K562 (cell line): ENCODE data around the gene ADAMTS1. TPM values are rescaled to one million over a fixed set of nuclear protein-coding genes. Genes with fewer than 3 reads are reported as not detected.

Experiments
- ATAC-seq: fragments of 200-7000 bp; cut with Tn5 transposase; 3 replicates; pipeline ENCODE4 v1.9.1; 2020; ENCODE audit warnings: moderate library complexity
- BruUV-seq: library from RNA; stranded (reverse); fragments of 400-500 nt; replicated peaks from 2 replicates; lab custom pipeline; 2021; lab: Mats Ljungman, UMichigan
- CTCF ChIA-PET: fragments of 300-600 bp; formaldehyde crosslinking; extraction: SDS; loops from one replicate; lab custom pipeline; 2021; ENCODE audit warnings: low intra/inter-chr PET ratio; lab: Yijun Ruan, JAX
- POLR2A ChIA-PET: fragments of 300-600, 350-650 bp; sonication (Branson Sonifier 250); formaldehyde crosslinking; extraction: SDS; loops from one replicate; lab custom pipeline; 2021; ENCODE audit warnings: antibody characterized with exemption, inconsistent platforms; lab: Yijun Ruan, JAX
- DNase-seq, 4 experiments: peaks; one replicate each; pipeline versions ENCODE4 v3.0.0 to v3.0.0-alpha.2; 2011 to 2018; ENCODE audit warnings: low spot score in 3 of 4, mixed read lengths in 3 of 4; ENCODE audit errors: extremely low read depth in 1 of 4
- FAIRE-seq: peaks from 2 replicates; lab custom pipeline; 2011; peaks lifted over from hg19 to GRCh38; lab: Jason Lieb, UNC
- H2AFZ ChIP-seq: 2 replicates; pipeline ENCODE4 v1.6.0; 2011; ENCODE audit warnings: low read depth, low read length, control low read depth, inconsistent platforms
- H3K27ac ChIP-seq: fragments of 200-600 bp; 3 replicates; pipeline ENCODE4 v1.8.0; 2011; ENCODE audit warnings: low read depth, mild to moderate bottlenecking, control low read depth, inconsistent platforms, low read length, moderate library complexity, mixed read lengths; ENCODE audit errors: extremely low read depth
- H3K27me3 ChIP-seq, 2 experiments: fragments of 300-600 bp in 1 of 2; 2 replicates in 1 of 2; 3 replicates in 1 of 2; pipeline versions ENCODE4 v1.6.0 to v1.8.0; 2011; ENCODE audit warnings: inconsistent platforms in 2 of 2, low read length in 2 of 2, mild to moderate bottlenecking in 1 of 2, mixed read lengths in 1 of 2, moderate library complexity in 1 of 2; ENCODE audit not compliant: control insufficient read depth in 2 of 2, insufficient read depth in 2 of 2
- H3K36me3 ChIP-seq: fragments of 300-600 bp; 3 replicates; pipeline ENCODE4 v1.8.0; 2011; ENCODE audit warnings: mild to moderate bottlenecking, low read length, inconsistent platforms; ENCODE audit not compliant: control insufficient read depth, insufficient read depth
- H3K4me1 ChIP-seq, 2 experiments: fragments of 200-600 bp in 1 of 2; replicated peaks in 1 of 2; 2 replicates in 1 of 2; 3 replicates in 1 of 2; pipeline versions ENCODE4 v1.5.1 to v1.8.0; 2011; ENCODE audit warnings: inconsistent platforms in 2 of 2, low read length in 2 of 2, mild to moderate bottlenecking in 1 of 2, mixed read lengths in 1 of 2, moderate library complexity in 1 of 2; ENCODE audit not compliant: control insufficient read depth in 2 of 2, insufficient read depth in 2 of 2
- H3K4me2 ChIP-seq: 2 replicates; pipeline ENCODE4 v1.6.1; 2011; ENCODE audit warnings: low read length, control low read depth, inconsistent platforms, mixed read lengths; ENCODE audit not compliant: insufficient read depth
- H3K4me3 ChIP-seq: fragments of 200-600 bp; sonication (generic), shearing (Covaris generic); 2 replicates; pipeline ENCODE4 v1.5.1; 2016; ENCODE audit warnings: control low read depth, inconsistent platforms
- H3K79me2 ChIP-seq: fragments of 200-600 bp; 3 replicates; pipeline ENCODE4 v1.8.0; 2011; ENCODE audit warnings: low read length, inconsistent platforms; ENCODE audit not compliant: control insufficient read depth, insufficient read depth
- H3K9ac ChIP-seq, 2 experiments: 2 replicates each; pipeline versions ENCODE4 v1.6.0 to v1.6.1; 2011; ENCODE audit warnings: low read depth in 2 of 2, low read length in 2 of 2, control low read depth in 1 of 2, inconsistent platforms in 1 of 2, mild to moderate bottlenecking in 1 of 2, mixed read lengths in 1 of 2; ENCODE audit not compliant: insufficient read depth in 1 of 2
- H3K9me1 ChIP-seq: one replicate; pipeline ENCODE4 v1.6.0; 2011; ENCODE audit warnings: inconsistent platforms, mild to moderate bottlenecking, low read length, moderate library complexity; ENCODE audit not compliant: control insufficient read depth, insufficient read depth
- H3K9me3 ChIP-seq: replicated peaks from 2 replicates; pipeline ENCODE4 v1.5.1; 2011; ENCODE audit warnings: low read depth, low read length, inconsistent platforms; ENCODE audit not compliant: control insufficient read depth, insufficient read depth
- H4K20me1 ChIP-seq: replicated peaks from 2 replicates; pipeline ENCODE4 v1.6.1; 2011; ENCODE audit warnings: low read length, inconsistent platforms, mixed read lengths; ENCODE audit not compliant: control insufficient read depth, insufficient read depth
- CBX8 ChIP-seq: fragments of 200-600 bp; sonication (generic); IDR thresholded peaks from 2 replicates; pipeline ENCODE4 v1.6.1; 2012; ENCODE audit warnings: borderline replicate concordance, mixed run types, low read depth, mild to moderate bottlenecking, moderate library complexity, mixed read lengths, low read length, control low read depth, inconsistent platforms; ENCODE audit not compliant: poor library complexity, severe bottlenecking; ENCODE audit errors: extremely low read depth
- FOXP1 ChIP-seq: sonication (generic); formaldehyde crosslinking; IDR thresholded peaks from 2 replicates; pipeline ENCODE4 v1.8.0; 2022; ENCODE audit warnings: mild to moderate bottlenecking, missing genetic modification reagents
- IFI16 ChIP-seq: fragments of 250-450 bp; sonication (Bioruptor Pico); IDR thresholded peaks from 2 replicates; pipeline ENCODE4 v2.1.2; 2022; ENCODE audit warnings: mild to moderate bottlenecking, inconsistent platforms
- JUNB ChIP-seq: fragments of 450-650 bp; formaldehyde crosslinking; conservative IDR thresholded peaks from 2 replicates; pipeline ENCODE4 v1.4.0; 2020; ENCODE audit warnings: mild to moderate bottlenecking
- MLX ChIP-seq, 2 experiments: fragments of 450-650 bp in 1 of 2; sonication (generic) in 1 of 2; formaldehyde crosslinking; conservative IDR thresholded peaks; 2 replicates each; pipeline versions ENCODE4 v1.4.0 to v1.8.1; 2020 to 2022; ENCODE audit warnings: mild to moderate bottlenecking in 1 of 2, missing genetic modification reagents in 1 of 2
- NBN ChIP-seq: fragments of 450-650 bp; IDR thresholded peaks from 2 replicates; pipeline ENCODE4 v1.6.1; 2016; ENCODE audit warnings: low read depth, mild to moderate bottlenecking
- PCBP2 ChIP-seq: fragments of 200-400 bp; formaldehyde crosslinking; IDR thresholded peaks from 2 replicates; pipeline ENCODE4 v1.6.1; 2018; ENCODE audit warnings: low read length, low read depth, mild to moderate bottlenecking, moderate library complexity; ENCODE audit not compliant: poor library complexity, severe bottlenecking
- POLR3A ChIP-seq: IDR thresholded peaks from 2 replicates; pipeline ENCODE4 v1.6.1; 2011; ENCODE audit warnings: borderline replicate concordance, mild to moderate bottlenecking, moderate library complexity; ENCODE audit not compliant: insufficient read length, insufficient read depth; ENCODE audit errors: extremely low read depth
- SAP30 ChIP-seq: fragments of 200-600 bp; sonication (generic); IDR thresholded peaks from 2 replicates; pipeline ENCODE4 v1.6.1; 2012; ENCODE audit warnings: borderline replicate concordance, low read depth, mild to moderate bottlenecking, moderate library complexity, low read length, control low read depth, inconsistent platforms; ENCODE audit not compliant: insufficient read depth, poor library complexity, severe bottlenecking
- ZBED1 ChIP-seq: IDR thresholded peaks from 2 replicates; pipeline ENCODE4 v1.6.1; 2014
- ZNF764 ChIP-seq: fragments of 250-450 bp; sonication (Bioruptor Pico); IDR thresholded peaks from 2 replicates; pipeline ENCODE4 v1.4.0; 2020; ENCODE audit warnings: low read depth, mild to moderate bottlenecking, moderate library complexity
- WGBS: fragments of 100-300 bp; shearing (Covaris generic); methylation state at CpG from one replicate; pipeline ENCODE4 v1.1.6; 2016; ENCODE audit warnings: low coverage, mixed read lengths; ENCODE audit not compliant: insufficient coverage; ENCODE audit errors: missing lambda C conversion rate; 5-methylcytosine and 5-hydroxymethylcytosine counted together
- in situ Hi-C: fragments of 300-500 bp; cut with MboI; formaldehyde crosslinking; loops from 4 replicates; pipeline ENCODE4 v1.15.0; 2018; ENCODE audit warnings: inconsistent platforms, mixed read lengths
- intact Hi-C: fragments of 100-400 bp; cut with micrococcal nuclease; formaldehyde crosslinking; loops from 2 replicates; pipeline ENCODE4 v1.14.2; 2022
- polyA plus RNA-seq, 8 experiments: library from polyadenylated mRNA; depleted of rRNA in 4 of 8; stranded (reverse) in 5 of 8; unstranded in 3 of 8; fragments of >200 nt; fragmentation: Nextera tagmentation in 2 of 8; fragmentation: Illumina TruSeq in 1 of 8; extraction: Ambion mirVana in 2 of 8; extraction: Trizol in 1 of 8; gene quantifications; 2 replicates each; pipeline versions ENCODE4 v1.2.1 to v1.2.3, GENCODE V29; 2011 to 2014; ENCODE audit warnings: inconsistent platforms in 1 of 8, missing spikeins in 1 of 8
- total RNA-seq, 7 experiments: library from RNA; depleted of rRNA in 6 of 7; stranded (reverse); fragments of >200 nt in 6 of 7; fragmentation: Illumina TruSeq in 2 of 7; extraction: Trizol in 2 of 7; gene quantifications; 2 replicates each; pipeline versions ENCODE4 v1.2.1 to v1.2.3, GENCODE V29; 2011 to 2021; ENCODE audit warnings: low replicate concordance in 1 of 7
- TF ChIP-seq, protein P1 (sequence below): sonication (generic); formaldehyde crosslinking; IDR thresholded peaks from 2 replicates; pipeline ENCODE4 v1.8.0; 2022; ENCODE audit warnings: missing genetic modification reagents, mild to moderate bottlenecking, borderline replicate concordance
- TF ChIP-seq, protein P2 (sequence below): sonication (generic); formaldehyde crosslinking; IDR thresholded peaks from 2 replicates; pipeline ENCODE4 v1.4.0; 2020; ENCODE audit warnings: mild to moderate bottlenecking, missing genetic modification reagents

Gene ADAMTS1
- total and polyA plus RNA-seq, 9 of the 15 experiments (the other 6 are each of a cell fraction or from before 2014, with no cell fraction given): 0.01 to 0.58 TPM; not detected in 7

- H3K36me3 ChIP-seq: no peaks in the 10 kb centered on the region
- no peak for DNase-seq
- H4K20me1 ChIP-seq: no peaks in the 10 kb centered on the region
- no peak overlapping the region for H3K4me2 ChIP-seq
- BruUV-seq: no TSS peak
- H3K4me1 ChIP-seq: no peaks in the 10 kb centered on the region
- WGBS: 0% methylated on average over 2 of the region's 2 CpGs
- H3K9me3 ChIP-seq: 0 out of 2 replicates have a peak, but pooled peaks cover 2% of the 10 kb centered on the region
- no peaks in the 10 kb centered on the region for H3K79me2 ChIP-seq
- CTCF ChIA-PET: no interaction called here
- H3K4me3 ChIP-seq: no peak overlapping the region
- TF ChIP-seq CBX8 (no peak), ZNF764 (CRISPR knock-in tag) (no peak), SAP30 (no peak), NBN (no peak), JUNB (no peak), FOXP1 (CRISPR knock-in tag) (no peak), POLR3A (no peak), ZBED1 (no peak), PCBP2 (no peak), IFI16 (no peak), MLX (CRISPR knock-in tag; conservative IDR thresholded peaks at IDR 0.05) (no peak)
- TF ChIP-seq, protein P1, sequence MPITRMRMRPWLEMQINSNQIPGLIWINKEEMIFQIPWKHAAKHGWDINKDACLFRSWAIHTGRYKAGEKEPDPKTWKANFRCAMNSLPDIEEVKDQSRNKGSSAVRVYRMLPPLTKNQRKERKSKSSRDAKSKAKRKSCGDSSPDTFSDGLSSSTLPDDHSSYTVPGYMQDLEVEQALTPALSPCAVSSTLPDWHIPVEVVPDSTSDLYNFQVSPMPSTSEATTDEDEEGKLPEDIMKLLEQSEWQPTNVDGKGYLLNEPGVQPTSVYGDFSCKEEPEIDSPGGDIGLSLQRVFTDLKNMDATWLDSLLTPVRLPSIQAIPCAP (CRISPR knock-in tag): no peak
- TF ChIP-seq, protein P2, sequence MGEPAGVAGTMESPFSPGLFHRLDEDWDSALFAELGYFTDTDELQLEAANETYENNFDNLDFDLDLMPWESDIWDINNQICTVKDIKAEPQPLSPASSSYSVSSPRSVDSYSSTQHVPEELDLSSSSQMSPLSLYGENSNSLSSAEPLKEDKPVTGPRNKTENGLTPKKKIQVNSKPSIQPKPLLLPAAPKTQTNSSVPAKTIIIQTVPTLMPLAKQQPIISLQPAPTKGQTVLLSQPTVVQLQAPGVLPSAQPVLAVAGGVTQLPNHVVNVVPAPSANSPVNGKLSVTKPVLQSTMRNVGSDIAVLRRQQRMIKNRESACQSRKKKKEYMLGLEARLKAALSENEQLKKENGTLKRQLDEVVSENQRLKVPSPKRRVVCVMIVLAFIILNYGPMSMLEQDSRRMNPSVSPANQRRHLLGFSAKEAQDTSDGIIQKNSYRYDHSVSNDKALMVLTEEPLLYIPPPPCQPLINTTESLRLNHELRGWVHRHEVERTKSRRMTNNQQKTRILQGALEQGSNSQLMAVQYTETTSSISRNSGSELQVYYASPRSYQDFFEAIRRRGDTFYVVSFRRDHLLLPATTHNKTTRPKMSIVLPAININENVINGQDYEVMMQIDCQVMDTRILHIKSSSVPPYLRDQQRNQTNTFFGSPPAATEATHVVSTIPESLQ: no peak
- TF ChIP-seq, all 486 proteins: peak for 0
- H3K9ac ChIP-seq: no peak overlapping the region
- in situ Hi-C loops (no loop called here), intact Hi-C loops (no loop called here)
- POLR2A ChIA-PET: interaction anchor here (0.7 kb wide), 1 partner anchor 1640 kb away, joined by 3 read pairs; no protein-coding TSS in a partner anchor
- H2AFZ ChIP-seq: no peak overlapping the region
- no peaks in the 10 kb centered on the region for H3K9me1 ChIP-seq
- H3K27ac ChIP-seq: no peak overlapping the region
- ATAC-seq (no peak), FAIRE-seq (no peak)
- no peaks in the 10 kb centered on the region for H3K27me3 ChIP-seq
Measured at GRCh38 chr21:26883768-26884167, 38.6 kb upstream of the ADAMTS1 start.
